DMS 273 (cell line): ENCODE data around the gene C7orf57.
"Not testable (repeated sequence)": the region's sequence is repeated elsewhere in the genome, so short reads cannot be mapped to it uniquely, and the experiment has no call there.

Experiments
- DNase-seq: peaks from one replicate; lab custom pipeline; 2025; ENCODE audit not compliant: unreplicated experiment; lab: John Stamatoyannopoulos, UW

Gene C7orf57

GRCh38 chr7:48035301-48035966, at the start of gene C7orf57:
Gene C7orf57 (plus strand): TSS chr7:48035543. CDS start chr7:48036309, 766 bp downstream.
- DNase-seq: peak; percentile 95

DNA sequence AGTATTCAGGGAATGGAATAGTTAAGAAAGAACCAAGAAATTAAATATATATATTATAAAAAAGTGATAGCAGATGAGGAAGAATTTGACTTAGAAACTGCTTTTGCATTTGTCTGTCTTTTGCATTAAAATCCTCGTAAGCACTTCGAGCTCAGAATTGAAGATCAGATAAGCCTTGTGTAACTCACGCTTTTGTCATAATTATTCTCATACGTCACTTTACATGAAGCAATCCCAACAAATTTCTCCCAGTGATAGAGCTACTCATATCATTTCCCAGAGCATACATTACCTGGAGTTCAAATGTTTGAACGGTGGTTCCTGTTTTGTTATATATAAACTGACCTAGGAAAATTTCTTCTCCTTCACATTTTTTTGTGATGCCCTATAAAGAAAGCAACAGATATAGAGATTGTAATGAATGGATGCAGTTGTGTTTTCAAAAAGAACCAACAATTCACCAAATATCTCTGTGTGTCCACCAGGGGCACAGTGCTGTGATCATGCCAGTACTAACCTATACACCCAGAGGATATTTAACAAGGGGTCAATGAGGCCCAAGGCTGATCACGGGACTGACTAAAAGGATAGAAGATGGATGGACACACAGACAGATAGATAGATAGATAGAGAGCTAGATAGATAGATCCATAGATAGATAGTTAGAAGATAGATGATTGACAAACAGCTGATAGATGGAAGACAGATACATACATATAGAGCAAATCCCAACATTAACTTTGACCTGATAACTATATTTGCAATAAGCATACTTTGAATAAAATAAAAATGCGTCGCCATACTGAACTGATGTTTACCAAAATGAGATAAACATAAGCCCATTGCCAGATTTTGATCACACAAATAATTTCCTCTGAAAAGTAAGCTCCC, 46.6 kb upstream of the C7orf57 start:
- DNase-seq: no peak

DNA sequence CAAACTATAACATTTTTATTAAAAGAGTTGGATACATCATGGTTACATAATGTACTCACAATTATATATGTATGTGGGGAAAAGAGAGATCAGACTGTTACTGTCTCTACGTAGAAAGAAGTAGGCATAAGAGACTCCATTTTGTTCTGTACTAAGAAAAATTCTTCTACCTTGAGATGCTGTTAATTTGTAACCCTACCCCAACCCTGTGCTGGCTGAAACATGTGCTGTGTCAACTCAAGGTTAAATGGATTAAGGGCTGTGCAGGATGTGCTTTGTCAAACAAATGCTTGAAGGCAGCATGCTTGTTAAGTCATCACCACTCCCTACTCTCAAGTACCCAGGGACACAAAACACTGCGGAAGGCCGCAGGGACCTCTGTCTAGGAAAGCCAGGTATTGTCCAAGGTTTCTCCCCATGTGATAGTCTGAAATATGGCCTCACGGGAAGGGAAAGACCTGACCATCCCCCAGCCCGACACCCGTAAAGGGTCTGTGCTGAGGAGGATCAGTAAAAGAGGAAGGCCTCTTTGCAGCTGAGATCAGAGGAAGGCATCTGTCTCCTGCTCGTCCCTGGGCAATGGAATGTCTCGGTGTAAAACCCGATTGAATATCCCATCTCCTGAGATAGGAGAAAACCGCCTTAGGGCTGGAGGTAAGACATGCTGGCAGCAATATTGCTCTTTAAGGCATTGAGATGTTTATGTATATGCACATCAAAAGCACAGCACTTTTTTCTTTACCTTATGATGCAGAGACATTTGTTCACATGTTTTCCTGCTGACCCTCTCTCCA, 45.5 kb upstream of the C7orf57 start:
- DNase-seq: not testable (repeated sequence)

- DNase-seq: no peak
Observed at GRCh38 chr7:47990592-47990991, 44.8 kb upstream of the C7orf57 start.

DNA sequence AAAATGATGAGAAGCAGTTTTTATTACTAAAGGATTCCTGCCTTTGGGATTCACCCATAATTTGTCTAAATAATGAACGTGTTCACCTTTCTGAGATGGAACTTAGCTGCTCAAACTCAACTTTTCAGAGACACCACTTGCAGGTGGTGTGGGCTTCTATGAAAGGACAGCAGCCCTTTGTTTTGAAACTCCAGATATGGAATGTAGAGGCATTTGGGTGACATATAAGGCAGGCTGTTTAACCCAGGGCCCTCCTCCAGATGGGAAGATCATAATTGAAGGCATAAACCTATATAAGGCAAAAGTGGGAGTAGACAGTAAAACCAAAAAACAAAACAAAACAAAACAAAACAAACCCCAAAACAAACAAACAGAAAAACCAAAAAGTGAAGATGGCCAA, 44.1 kb upstream of the C7orf57 start:
- no peak for DNase-seq

DNA sequence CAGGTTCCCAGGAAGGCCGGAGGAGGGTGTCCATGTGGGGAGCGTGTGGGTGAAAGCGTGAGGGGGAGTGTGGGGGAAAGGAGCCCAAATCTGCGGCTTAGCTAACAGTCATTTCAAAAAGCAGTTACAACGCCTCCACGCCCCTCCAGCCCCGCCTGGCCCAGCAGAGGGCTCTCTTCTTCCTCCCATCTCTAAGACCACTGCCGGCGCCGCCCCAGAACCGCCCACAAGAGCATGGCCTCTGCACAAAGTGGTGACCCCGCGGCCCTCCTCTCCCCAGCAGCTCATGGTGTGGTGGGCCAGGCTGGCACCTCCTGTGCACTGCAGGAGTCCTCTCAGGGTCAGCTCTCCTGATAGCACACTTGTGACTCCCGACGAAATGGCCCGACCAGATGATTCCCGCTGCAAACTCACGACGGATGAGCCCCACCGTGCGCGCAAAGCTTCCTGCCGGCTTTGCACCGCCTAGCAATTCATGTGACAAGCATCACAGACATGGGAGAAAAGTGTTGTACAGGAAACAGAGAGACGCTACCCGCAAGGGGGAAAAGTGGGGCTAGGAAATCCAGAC, 43.5 kb upstream of the C7orf57 start:
- peak; percentile 55 for DNase-seq

- no peak for DNase-seq
Observed at GRCh38 chr7:47992446-47992845, 42.9 kb upstream of the C7orf57 start.

DNA sequence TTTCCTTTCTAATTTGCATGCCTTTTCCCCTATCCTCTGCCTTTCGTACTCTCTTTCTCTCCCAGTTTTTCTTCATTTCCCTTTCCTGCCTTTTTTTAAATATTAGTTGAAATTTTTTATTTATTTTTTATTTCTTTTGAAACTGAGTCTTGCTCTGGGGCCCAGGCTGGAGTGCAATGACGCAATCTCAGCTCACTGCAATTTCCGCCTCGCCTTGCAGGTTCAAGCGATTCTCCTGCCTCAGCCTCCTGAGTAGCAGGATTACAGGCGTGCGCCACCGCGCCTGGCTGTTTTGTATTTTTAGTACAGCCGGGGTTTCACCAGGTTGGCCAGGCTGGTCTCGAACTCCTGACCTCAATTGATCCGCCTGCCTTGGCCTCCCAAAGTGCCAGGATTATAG, 35.9 kb upstream of the C7orf57 start:
- DNase-seq: no peak

DNA sequence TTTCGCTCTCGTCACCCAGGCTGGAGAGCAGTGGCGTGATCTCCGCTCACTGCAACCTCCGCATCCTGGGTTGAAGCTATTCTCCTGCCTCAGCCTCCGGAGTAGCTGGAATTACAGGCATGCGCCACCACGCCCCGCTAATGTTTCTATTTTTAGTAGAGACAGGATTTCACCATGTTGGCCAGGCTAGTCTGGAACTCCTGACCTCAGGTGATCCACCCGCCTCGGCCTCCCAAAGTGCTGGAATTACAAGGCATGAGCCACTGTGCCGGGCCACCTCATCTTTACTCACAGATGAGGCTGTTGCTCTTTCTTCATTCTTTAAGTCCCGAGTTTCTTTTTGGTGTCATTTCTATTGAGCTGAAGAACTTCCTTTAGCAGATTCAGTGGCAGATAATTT, 35.2 kb upstream of the C7orf57 start:
- not testable (repeated sequence) for DNase-seq

DNA sequence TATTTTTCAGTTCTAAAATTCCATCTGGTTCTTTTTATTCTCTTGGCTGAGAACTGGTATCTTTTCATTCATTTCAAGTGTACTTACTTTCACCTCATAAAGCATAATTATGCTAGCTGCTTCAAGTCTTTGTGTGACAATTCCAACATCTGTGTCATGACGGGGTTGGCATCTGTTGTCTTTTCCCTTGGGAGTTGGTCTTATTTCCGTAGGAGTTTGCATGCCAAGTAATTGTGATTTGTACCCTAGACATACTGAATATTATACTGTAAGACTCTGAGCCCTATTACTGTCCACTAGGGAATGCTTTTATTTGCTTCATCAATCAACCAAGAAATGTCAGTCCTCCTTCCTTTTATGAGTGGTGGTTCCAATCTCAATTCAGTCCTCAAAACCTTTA, 31.3 kb upstream of the C7orf57 start:
- peak; percentile 77 for DNase-seq

GRCh38 chr7:48004638-48005037, 30.7 kb upstream of the C7orf57 start:
- peak; percentile 28 for DNase-seq

DNA sequence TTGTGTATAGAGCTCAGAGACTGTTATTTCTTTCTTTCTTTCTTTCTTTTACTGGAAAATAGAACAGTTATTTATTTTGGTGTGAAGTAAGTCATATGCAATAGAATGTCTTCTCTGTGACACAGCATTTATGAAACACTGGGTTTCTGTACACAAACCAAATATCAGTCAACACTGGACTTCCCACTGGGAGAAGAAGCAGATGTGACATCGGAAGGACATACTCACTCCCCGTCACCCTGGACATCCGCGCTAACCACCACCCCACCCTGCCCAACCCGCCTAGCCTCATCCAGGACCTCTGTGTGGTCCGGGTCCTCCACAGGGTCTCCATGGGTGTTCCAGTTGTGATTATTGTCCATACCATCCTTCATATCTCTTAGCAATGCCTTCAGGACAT, 28.5 kb upstream of the C7orf57 start:
- DNase-seq: no peak

DNA sequence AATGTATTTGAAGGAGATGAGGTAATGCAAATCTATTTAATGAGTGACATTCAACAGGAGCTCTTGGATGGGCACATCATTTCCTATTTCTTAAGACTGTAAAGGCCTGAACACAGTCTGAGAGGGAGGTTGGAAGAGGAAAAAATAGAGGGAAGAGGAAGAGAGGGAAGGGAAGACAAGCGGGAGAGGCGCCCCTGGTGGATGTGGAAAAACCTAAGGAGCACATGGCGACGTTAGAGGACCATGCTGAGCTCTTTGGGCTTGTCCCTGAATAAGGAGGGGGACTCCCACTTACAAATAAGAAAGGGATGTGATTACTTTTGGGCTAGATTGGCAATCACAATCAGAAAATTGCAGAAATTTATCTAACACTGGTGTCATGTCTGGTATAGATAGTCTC, 26.1 kb upstream of the C7orf57 start:
- DNase-seq: no peak

DNA sequence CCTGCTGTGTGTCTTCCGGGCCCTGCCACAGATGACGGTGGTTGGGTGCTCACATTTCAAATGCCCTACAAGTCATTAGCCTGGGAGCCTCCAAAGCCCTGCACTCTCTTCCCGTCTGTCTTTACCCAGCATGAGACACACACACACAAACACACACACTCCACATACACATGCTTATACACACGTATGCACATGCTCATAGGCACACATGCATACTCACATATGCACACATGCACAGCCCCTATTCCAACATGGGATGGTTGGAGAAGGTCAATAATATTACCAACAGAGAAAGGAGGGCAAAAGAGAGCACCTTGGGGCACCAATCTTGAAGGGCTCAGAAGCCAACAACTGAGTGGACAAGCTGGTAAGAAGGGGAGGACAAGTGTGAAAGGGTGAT, 25.4 kb upstream of the C7orf57 start:
- no peak for DNase-seq

DNA sequence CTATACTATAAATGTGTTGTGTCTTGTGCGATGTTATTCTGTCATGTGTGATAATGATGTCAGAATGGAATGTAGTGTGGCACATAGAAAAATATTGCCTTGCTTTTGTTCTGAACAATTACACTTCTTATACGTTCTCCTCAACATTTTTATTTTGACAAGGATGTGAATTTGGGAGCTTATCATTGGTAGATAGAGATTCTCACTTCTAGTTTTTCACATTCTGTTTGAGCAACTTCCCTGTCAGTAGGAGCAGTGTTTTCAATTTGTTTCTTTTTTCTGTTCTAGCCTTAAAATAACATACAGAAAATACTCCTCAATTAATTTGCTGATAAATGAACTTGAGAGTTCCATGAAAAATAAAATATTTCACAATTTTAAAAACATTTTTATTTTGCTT, 24.0 kb upstream of the C7orf57 start:
- no peak for DNase-seq

DNA sequence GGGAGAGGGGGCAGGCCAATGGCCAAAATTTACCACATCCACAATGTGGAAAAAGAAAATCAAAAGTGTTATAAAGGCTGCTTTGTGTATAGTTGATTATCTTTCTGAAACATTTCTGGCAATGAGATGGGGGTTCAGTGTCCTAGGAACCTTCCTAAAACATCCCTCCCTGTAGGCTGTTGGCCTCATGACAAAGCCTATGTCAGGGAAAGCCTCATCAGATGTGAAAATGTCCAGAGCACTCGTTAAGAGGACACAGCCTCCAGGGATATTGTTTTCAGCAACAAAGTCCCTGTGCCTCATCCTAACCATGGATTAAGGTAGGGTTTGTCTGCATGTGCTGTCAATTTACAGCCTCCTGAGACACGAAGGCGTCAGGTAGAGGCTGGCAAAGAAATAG, 23.4 kb upstream of the C7orf57 start:
- no peak for DNase-seq

GRCh38 chr7:48016641-48017040, 18.7 kb upstream of the C7orf57 start:
- DNase-seq: no peak

GRCh38 chr7:48017674-48018073, 17.7 kb upstream of the C7orf57 start:
- no peak for DNase-seq

DNA sequence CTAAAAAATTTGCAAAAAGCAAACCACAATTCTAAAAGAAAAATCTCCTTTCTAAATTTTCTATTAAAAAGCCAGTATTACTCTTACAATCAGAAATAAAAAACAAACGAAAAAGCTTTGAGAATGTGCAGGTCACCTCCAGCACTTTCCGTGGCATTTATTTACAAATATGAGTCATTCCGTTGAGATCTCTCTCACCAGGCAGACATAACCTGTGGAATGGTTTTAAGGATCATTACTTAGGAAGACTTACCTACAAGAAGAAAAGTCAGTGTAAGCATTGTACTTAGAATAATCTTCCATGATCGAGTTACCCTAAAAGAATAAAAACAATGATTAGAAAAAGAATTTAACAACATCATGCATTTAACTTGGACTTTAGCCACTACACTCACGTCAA, 9.7 kb upstream of the C7orf57 start:
- DNase-seq: no peak

DNA sequence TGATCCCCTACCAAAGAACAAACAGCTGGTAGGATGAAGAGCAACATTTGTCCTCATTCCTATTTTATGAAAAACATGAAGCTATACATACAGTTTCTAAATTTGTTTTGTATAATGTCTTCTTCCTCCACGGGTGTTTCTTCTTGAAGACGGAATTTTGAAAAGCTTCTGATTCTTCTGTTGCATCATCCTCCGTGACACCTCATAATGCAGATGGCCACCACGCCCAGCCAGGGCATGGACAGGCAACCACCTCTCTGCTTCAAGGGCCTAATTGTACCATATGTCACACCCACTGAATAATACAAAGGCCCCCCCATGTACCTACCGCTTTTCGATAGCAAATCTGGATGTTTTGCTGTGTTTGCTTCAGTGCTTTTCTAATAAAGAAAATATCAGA, 6.4 kb upstream of the C7orf57 start, which contains the start of gene SUN3:
Gene SUN3, minus strand, starts transcription at position 170 of the 400 bp plus-strand sequence. Its CDS starts 169 bp downstream, at position 1.
- DNase-seq: no peak

GRCh38 chr7:48031111-48031510, 4.2 kb upstream of the C7orf57 start:
- DNase-seq: no peak
